ENCODE measurements around the gene SESN1.

The SESN1 gene

DNA sequence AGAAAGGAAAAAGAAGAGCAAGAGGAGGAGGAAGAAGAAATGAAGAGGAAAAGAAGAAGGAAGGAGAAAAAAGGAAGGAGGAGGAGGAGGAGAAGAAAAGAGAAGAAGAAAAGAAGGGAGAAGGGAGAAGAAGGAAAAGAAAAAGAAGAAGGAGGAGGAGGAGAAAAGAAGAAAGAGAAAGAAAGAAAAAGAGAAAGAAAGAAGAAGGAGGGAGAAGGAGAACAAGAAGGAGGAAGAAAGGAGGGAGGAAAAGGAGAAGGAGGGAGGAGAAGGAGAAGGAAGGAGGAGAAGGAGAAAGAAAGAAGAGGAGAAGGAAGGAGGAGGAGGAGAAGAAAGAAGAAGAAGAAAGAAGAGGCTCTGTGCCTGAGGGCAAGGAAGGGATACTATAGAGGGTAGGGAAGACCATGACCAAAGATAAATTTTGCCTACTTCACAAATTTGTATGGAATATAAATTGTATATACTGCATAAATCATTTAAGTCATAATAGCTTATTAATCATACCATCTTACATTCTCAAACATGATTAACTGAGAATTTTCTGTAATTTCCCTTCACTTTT is 55.7 kb downstream of the SESN1 start:
- Histone ChIP-seq H3K4me3 (no peak overlapping the region), H4K20me1 (no peaks in the 10 kb centered on the region), H3K27ac (no peak overlapping the region), H3K4me2 (no peak overlapping the region), H3K9ac (no peak overlapping the region), H3K36me3 (no peaks in the 10 kb centered on the region), H3K27me3 (no peaks in the 10 kb centered on the region), H3K9me3 (no peaks in the 10 kb centered on the region), H3K4me1 (no peaks in the 10 kb centered on the region)
- no peak for TF ChIP-seq Cebpa-rat (IDR thresholded peaks at IDR 0.05)

DNA sequence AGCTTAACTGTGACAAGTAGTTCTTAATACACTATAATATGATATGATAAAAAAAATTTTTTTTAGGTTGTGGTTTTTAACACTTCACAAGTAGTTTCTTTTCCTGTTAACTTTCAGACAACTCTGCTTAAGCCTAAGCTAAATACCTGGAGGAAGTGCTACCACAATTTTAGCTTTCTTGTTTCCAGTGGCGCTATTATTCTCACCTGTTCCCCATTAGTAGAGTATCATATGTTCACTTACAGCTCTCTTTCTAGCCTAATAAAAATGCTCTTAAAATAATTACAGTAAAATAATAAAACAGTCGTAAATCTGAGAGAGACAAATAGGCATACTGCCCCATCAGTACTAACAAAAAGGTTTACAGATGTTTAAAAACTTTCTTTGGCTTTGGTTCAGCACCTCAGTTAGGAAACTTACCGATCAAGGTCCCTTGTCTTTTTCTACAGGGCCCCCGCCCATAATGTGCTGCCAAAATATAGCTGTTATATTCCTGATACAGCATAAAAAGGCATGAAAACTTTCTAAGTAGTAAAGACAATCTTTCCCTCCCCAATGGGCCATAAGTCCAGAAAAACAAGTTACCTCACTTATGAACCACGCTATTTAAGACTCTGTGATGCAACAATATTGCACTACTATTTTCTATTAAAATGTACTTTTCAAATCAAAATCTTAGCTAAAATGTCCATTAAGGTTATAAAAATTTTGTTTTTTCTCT is 57.9 kb downstream of the SESN1 start:
- TF ChIP-seq Cebpa-rat (IDR thresholded peaks at IDR 0.05): no peak
- H3K27me3 ChIP-seq: no peaks in the 10 kb centered on the region
- H3K27ac ChIP-seq: no peak overlapping the region

DNA sequence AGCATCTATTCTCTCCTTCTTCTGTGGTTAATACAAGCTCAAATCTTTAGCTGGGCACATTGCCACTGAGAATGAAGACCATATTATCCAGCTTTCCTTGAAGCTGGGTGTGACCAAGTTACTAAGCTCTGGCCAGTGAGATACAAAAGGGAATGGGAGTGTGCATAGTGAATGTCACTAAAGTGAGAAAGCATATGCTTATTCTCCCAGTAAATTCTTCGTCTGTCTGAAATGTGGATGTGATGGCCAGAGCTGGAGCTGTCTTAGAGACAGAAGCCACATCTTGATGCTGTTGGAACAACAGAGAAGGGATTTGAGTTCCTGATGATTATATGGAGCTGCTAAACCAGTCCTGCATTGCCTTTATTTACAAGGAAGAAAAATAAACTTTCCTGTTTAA is 60.1 kb downstream of the SESN1 start:
- H3K36me3 ChIP-seq: no peaks in the 10 kb centered on the region
- no peaks in the 10 kb centered on the region for H4K20me1 ChIP-seq
- no peak overlapping the region for H3K4me2 ChIP-seq
- TF ChIP-seq Cebpa-rat (IDR thresholded peaks at IDR 0.05): no peak
- no peaks in the 10 kb centered on the region for H3K27me3 ChIP-seq
- H3K27ac ChIP-seq: no peak overlapping the region
- no peak overlapping the region for H3K4me3 ChIP-seq
- H3K4me1 ChIP-seq: no peaks in the 10 kb centered on the region
- H3K9me3 ChIP-seq: no peaks in the 10 kb centered on the region
- no peak overlapping the region for H3K9ac ChIP-seq

More for the DNA sequence above, 57.9 kb downstream of the SESN1 start:
- H3K4me3 ChIP-seq: no peak overlapping the region
- no peak overlapping the region for H3K9ac ChIP-seq
- H3K9me3 ChIP-seq: no peaks in the 10 kb centered on the region
- no peaks in the 10 kb centered on the region for H3K36me3 ChIP-seq
- H3K4me1 ChIP-seq: no peaks in the 10 kb centered on the region
- H3K4me2 ChIP-seq: no peak overlapping the region
- no peaks in the 10 kb centered on the region for H4K20me1 ChIP-seq

DNA sequence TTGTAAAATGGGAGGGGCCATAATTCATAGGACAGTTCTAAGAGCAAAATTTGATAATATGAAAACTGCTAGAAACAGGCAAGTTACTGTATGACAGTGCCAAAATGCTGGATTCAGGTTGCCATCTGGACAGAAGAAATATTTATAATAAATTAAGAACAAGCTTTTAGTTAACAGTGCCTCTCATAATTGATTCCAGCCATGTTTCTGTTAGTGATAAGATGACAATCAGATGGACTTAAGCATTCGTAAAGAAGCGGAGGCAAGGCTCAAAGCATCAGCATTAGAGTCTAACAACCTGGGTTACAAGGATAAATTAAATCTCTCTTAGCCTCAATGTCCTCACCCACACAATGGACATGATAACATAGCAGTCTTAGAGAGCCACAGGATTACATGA is 61.0 kb downstream of the SESN1 start:
- no peak overlapping the region for H3K4me2 ChIP-seq
- H3K9ac ChIP-seq: no peak overlapping the region
- TF ChIP-seq Cebpa-rat (IDR thresholded peaks at IDR 0.05): no peak
- H4K20me1 ChIP-seq: no peaks in the 10 kb centered on the region
- no peaks in the 10 kb centered on the region for H3K4me1 ChIP-seq
- H3K27ac ChIP-seq: no peak overlapping the region
- H3K4me3 ChIP-seq: no peak overlapping the region
- H3K9me3 ChIP-seq: no peaks in the 10 kb centered on the region
- H3K27me3 ChIP-seq: no peaks in the 10 kb centered on the region
- no peaks in the 10 kb centered on the region for H3K36me3 ChIP-seq

DNA sequence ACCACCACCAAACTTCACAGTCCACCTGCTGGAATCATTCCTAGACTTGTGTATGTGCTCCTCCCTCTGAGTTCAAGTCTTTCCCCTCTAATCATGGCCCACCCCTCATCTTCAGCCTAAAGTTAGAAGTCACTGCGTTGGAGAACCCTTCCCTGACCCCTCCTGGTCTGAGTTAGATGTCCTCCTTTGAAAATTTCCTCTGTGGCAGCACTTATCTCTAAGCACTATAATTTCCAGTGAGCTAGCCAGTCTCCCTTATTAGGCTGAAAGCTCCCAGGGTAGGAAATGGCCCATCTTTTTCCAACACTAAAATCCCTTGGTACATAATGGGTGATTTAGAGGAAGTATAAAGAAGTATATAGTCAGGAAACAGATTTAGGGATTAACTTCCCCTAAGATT is 63.2 kb downstream of the SESN1 start:
- Histone ChIP-seq H3K9ac (no peak overlapping the region), H3K4me1 (no peaks in the 10 kb centered on the region)

DNA sequence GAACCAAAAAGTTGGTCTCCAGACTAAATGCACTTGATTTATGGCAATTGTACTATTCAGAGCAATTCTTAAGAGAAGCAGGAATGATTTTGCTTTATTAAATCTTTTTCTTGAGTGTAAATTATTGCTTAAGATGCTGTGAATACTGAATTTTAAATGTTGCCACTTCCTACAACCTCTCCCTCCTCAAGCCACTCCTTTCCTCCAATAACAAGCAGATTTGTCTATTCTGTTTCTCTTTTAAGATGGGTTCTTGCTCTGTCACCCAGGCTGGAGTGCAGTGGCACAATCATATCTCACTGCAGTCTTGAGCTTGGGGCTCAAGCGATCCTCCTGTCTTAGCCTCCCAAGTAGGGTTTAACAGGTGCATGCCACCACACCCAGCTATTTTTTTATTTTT is 65.3 kb downstream of the SESN1 start:
- H3K4me2 ChIP-seq: no peak overlapping the region
- no peak for TF ChIP-seq Cebpa-rat (IDR thresholded peaks at IDR 0.05)
- no peaks in the 10 kb centered on the region for H4K20me1 ChIP-seq
- H3K9me3 ChIP-seq: no peaks in the 10 kb centered on the region
- H3K9ac ChIP-seq: no peak overlapping the region
- H3K4me1 ChIP-seq: no peaks in the 10 kb centered on the region
- H3K27ac ChIP-seq: no peak overlapping the region
- H3K27me3 ChIP-seq: no peaks in the 10 kb centered on the region
- no peak overlapping the region for H3K4me3 ChIP-seq
- H3K36me3 ChIP-seq: no peaks in the 10 kb centered on the region

More for the DNA sequence above, 63.2 kb downstream of the SESN1 start:
- no peak overlapping the region for H3K27ac ChIP-seq
- no peak overlapping the region for H3K4me2 ChIP-seq
- H3K9me3 ChIP-seq: no peaks in the 10 kb centered on the region
- no peaks in the 10 kb centered on the region for H3K36me3 ChIP-seq
- H3K4me3 ChIP-seq: no peak overlapping the region
- H4K20me1 ChIP-seq: no peaks in the 10 kb centered on the region
- no peaks in the 10 kb centered on the region for H3K27me3 ChIP-seq
- no peak for TF ChIP-seq Cebpa-rat (IDR thresholded peaks at IDR 0.05)

DNA sequence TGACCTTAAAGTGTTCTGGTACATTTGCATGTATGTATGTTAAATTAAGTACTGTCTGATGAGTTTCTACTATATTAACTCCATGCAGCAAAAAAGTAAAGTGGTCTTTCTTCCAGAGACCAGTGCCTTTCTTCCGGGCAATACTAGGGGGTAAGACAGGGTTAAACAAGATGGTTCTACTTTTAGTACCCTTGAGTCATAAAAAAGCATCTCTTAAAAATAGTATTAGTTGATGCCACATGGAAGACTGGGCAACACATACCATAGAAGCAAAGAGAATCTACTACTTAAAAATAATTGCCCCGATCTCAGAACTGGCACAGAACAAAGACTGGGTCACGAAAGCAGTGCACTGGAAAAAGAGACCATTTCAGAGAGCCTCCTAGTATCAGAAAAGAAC is 66.2 kb downstream of the SESN1 start:
- H3K36me3 ChIP-seq: no peaks in the 10 kb centered on the region
- no peaks in the 10 kb centered on the region for H3K27me3 ChIP-seq
- H4K20me1 ChIP-seq: no peaks in the 10 kb centered on the region
- no peaks in the 10 kb centered on the region for H3K4me1 ChIP-seq
- TF ChIP-seq Cebpa-rat (IDR thresholded peaks at IDR 0.05): no peak
- H3K4me2 ChIP-seq: no peak overlapping the region
- no peak overlapping the region for H3K9ac ChIP-seq
- H3K4me3 ChIP-seq: no peak overlapping the region
- H3K9me3 ChIP-seq: no peaks in the 10 kb centered on the region
- no peak overlapping the region for H3K27ac ChIP-seq

DNA sequence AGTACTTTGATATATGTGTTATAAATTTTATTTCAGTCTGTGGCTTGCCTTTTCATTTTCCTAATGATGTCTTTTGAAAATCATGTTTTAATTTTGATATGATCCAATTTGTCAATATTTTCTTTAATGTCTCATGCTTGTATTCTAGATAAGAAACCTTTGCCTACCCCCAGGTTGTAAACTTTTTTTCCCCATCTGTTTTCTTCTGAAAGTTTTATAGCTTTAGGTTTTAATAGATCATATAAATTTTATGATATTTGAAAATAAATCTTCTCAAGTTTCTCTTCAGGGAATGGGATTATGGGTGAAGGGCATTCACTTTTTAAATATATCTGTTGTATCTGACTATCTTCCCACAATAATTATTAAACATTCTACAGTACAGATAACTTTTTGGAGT is 66.7 kb downstream of the SESN1 start:
- H3K27ac ChIP-seq: no peak overlapping the region
- no peak overlapping the region for H3K4me2 ChIP-seq
- no peaks in the 10 kb centered on the region for H3K36me3 ChIP-seq
- H3K4me3 ChIP-seq: no peak overlapping the region
- H3K9ac ChIP-seq: no peak overlapping the region
- no peak for TF ChIP-seq Cebpa-rat (IDR thresholded peaks at IDR 0.05)
- H3K4me1 ChIP-seq: no peaks in the 10 kb centered on the region
- no peaks in the 10 kb centered on the region for H4K20me1 ChIP-seq
- H3K27me3 ChIP-seq: no peaks in the 10 kb centered on the region
- no peaks in the 10 kb centered on the region for H3K9me3 ChIP-seq

DNA sequence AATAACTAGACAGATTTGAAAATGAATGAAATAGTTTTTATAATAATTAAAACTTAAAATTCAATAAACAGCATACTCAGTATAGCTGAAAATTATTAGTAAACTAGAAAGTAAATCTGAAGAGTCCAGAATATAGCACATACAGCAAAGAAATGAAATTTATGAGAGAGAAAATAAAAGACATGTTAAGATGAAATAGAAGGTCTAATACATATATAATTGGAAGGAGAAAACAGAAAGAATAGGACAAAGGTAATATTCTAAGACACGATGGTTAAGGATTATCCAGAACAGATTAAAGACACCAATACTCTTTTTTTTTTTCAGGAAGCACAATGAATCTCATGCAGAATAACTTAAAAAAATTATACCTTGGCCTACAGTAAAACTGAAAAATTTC is 69.0 kb downstream of the SESN1 start:
- Histone ChIP-seq H4K20me1 (no peaks in the 10 kb centered on the region), H3K9me3 (no peaks in the 10 kb centered on the region), H3K9ac (no peak overlapping the region), H3K4me2 (no peak overlapping the region), H3K4me1 (no peaks in the 10 kb centered on the region), H3K36me3 (no peaks in the 10 kb centered on the region), H3K27me3 (no peaks in the 10 kb centered on the region), H3K4me3 (no peak overlapping the region), H3K27ac (no peak overlapping the region)
- no peak for TF ChIP-seq Cebpa-rat (IDR thresholded peaks at IDR 0.05)

DNA sequence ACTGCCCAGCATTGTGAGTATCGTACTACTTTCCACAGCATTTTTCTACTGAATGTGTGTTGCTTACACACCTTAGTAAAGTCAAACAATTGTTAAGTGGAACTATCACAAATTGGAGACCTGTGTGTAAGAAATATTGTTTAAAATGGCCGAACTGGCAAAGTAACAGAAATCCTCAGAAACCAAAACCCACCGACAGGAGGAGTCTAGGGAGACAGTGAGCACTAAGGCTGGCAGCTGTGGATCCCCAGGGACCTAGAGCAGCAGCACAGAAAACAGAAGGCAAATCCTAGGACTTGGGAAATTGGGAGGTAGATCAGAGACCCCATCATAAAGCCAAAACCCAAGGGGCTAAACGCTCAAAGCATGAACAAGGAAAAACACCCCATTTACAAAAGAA is 69.9 kb downstream of the SESN1 start:
- Histone ChIP-seq H3K36me3 (no peaks in the 10 kb centered on the region), H3K9me3 (no peaks in the 10 kb centered on the region), H4K20me1 (no peaks in the 10 kb centered on the region), H3K4me1 (no peaks in the 10 kb centered on the region), H3K4me3 (no peak overlapping the region), H3K27ac (no peak overlapping the region), H3K9ac (no peak overlapping the region), H3K4me2 (no peak overlapping the region), H3K27me3 (no peaks in the 10 kb centered on the region)
- no peak for TF ChIP-seq Cebpa-rat (IDR thresholded peaks at IDR 0.05)

Data from BLaER1 (cell line).